Neural progenitor cell (in vitro differentiated cells): ENCODE measurements around the gene ZNF519.

Experiments
- EZH2 ChIP-seq: fragments of 200-600 bp; sonication (generic); IDR thresholded peaks from 2 replicates; pipeline ENCODE4 v1.6.1; 2017; ENCODE audit warnings: antibody characterized with exemption, mild to moderate bottlenecking, moderate library complexity
- TF ChIP-seq, protein P1 (sequence below): fragments of 200-600 bp; sonication (generic); IDR thresholded peaks from 2 replicates; pipeline ENCODE4 v1.5.1; 2017; ENCODE audit warnings: antibody characterized with exemption, mild to moderate bottlenecking

DNA sequence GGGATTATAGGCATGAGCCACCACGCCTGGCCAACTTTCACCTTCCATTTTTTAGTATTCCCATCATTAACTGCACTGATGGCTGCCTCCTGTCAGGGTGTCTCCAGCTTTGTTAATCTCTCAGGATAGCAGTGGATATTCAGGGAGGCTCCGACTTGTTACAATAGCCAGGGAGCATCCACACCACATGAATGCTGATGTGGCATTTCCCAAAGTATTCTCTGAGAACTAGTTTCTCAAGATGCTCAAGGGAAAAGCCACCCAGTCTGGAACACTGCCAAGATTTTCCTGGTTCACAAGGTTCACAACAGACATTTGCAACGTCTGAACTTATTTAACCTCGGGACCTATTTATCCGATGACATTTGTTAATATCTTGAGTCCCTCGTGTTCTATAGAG lies 33.8 kb downstream of the ZNF519 start:
- TF ChIP-seq, protein P1, sequence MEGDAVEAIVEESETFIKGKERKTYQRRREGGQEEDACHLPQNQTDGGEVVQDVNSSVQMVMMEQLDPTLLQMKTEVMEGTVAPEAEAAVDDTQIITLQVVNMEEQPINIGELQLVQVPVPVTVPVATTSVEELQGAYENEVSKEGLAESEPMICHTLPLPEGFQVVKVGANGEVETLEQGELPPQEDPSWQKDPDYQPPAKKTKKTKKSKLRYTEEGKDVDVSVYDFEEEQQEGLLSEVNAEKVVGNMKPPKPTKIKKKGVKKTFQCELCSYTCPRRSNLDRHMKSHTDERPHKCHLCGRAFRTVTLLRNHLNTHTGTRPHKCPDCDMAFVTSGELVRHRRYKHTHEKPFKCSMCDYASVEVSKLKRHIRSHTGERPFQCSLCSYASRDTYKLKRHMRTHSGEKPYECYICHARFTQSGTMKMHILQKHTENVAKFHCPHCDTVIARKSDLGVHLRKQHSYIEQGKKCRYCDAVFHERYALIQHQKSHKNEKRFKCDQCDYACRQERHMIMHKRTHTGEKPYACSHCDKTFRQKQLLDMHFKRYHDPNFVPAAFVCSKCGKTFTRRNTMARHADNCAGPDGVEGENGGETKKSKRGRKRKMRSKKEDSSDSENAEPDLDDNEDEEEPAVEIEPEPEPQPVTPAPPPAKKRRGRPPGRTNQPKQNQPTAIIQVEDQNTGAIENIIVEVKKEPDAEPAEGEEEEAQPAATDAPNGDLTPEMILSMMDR: no peak
- TF ChIP-seq EZH2: no peak
